Stimulated activated naive CD8-positive, alpha-beta T cell treated with anti-CD3 and anti-CD28 coated beads, Interleukin-15, amount 100 ng/mL, for 72 hours (primary cell): Measurements from ENCODE around the gene ALCAM.
A peak's percentile ranks its signal among the peaks of the same experiment; 100 is the strongest.
"Not testable (repeated sequence)": the region's sequence is repeated elsewhere in the genome, so short reads cannot be mapped to it uniquely, and the experiment has no call there.

Experiments used
- ATAC-seq: fragments of 150-1000 bp; cut with Tn5 transposase; 2 replicates; pipeline ENCODE4 v1.10.0; 2021; ENCODE audit warnings: mild to moderate bottlenecking, moderate library complexity
- DNase-seq, 2 donors: peaks; one replicate each; pipeline ENCODE4 v3.0.0; 2021 to 2022
- H3K27ac Mint-ChIP-seq, 2 donors: one replicate each; pipeline ENCODE4 v1.8.0; 2022; ENCODE audit warnings: mild to moderate bottlenecking in 2 of 2, mixed read lengths in 2 of 2, moderate library complexity in 2 of 2
- H3K27me3 Mint-ChIP-seq: one replicate; pipeline ENCODE4 v1.8.0; 2022; ENCODE audit warnings: mixed read lengths
- H3K4me1 Mint-ChIP-seq: one replicate; pipeline ENCODE4 v1.8.0; 2022; ENCODE audit warnings: mild to moderate bottlenecking, mixed read lengths
- H3K4me3 Mint-ChIP-seq, 2 donors: one replicate each; pipeline ENCODE4 v1.8.0; 2022; ENCODE audit warnings: mild to moderate bottlenecking in 2 of 2, mixed read lengths in 2 of 2, moderate library complexity in 1 of 2
- H3K9me3 Mint-ChIP-seq, 2 donors: one replicate each; pipeline ENCODE4 v1.8.0; 2022; ENCODE audit warnings: mixed read lengths in 2 of 2

ALCAM gene

GRCh38 chr3:105571005-105571404 lies 204.3 kb downstream of the ALCAM start:
- Mint-ChIP-seq H3K9me3 (no peaks in the 10 kb centered on the region), H3K4me3 (no peak overlapping the region), H3K27ac (no peak overlapping the region)

GRCh38 chr3:105572501-105572900 lies 205.8 kb downstream of the ALCAM start:
- DNase-seq: no peak
- Mint-ChIP-seq H3K4me3 (no peak overlapping the region), H3K9me3 (no peaks in the 10 kb centered on the region), H3K4me1 (no peaks in the 10 kb centered on the region), H3K27ac (no peak overlapping the region), H3K27me3 (no peaks in the 10 kb centered on the region)
- ATAC-seq: no peak

More at GRCh38 chr3:105571005-105571404, 204.3 kb downstream of the ALCAM start:
- no peak for DNase-seq
- Mint-ChIP-seq H3K27me3 (no peaks in the 10 kb centered on the region), H3K4me1 (no peaks in the 10 kb centered on the region)
- ATAC-seq: no peak

- ATAC-seq (no peak), DNase-seq (no peak)
- no peaks in the 10 kb centered on the region for H3K4me1 Mint-ChIP-seq
- H3K27me3 Mint-ChIP-seq: no peaks in the 10 kb centered on the region
- H3K9me3 Mint-ChIP-seq: no peaks in the 10 kb centered on the region
- H3K4me3 Mint-ChIP-seq: no peak overlapping the region
- H3K27ac Mint-ChIP-seq: no peak overlapping the region
These were observed 212.7 kb downstream of the ALCAM start for GRCh38 chr3:105579439-105579838.

- no peak for DNase-seq
- no peak for ATAC-seq
- no peaks in the 10 kb centered on the region for H3K4me1 Mint-ChIP-seq
These were observed 213.7 kb downstream of the ALCAM start for GRCh38 chr3:105580296-105580965.

GRCh38 chr3:105582015-105582414 lies 215.3 kb downstream of the ALCAM start:
- Mint-ChIP-seq H3K9me3 (no peaks in the 10 kb centered on the region), H3K27ac (no peak overlapping the region), H3K27me3 (no peaks in the 10 kb centered on the region), H3K4me3 (no peak overlapping the region), H3K4me1 (no peaks in the 10 kb centered on the region)
- DNase-seq (no peak), ATAC-seq (no peak)

More at GRCh38 chr3:105580296-105580965, 213.7 kb downstream of the ALCAM start:
- H3K9me3 Mint-ChIP-seq: no peaks in the 10 kb centered on the region
- H3K4me3 Mint-ChIP-seq: no peak overlapping the region
- no peaks in the 10 kb centered on the region for H3K27me3 Mint-ChIP-seq
- no peak overlapping the region for H3K27ac Mint-ChIP-seq

- Mint-ChIP-seq H3K27ac (no peak overlapping the region), H3K4me3 (no peak overlapping the region), H3K9me3 (no peaks in the 10 kb centered on the region), H3K27me3 (no peaks in the 10 kb centered on the region), H3K4me1 (no peaks in the 10 kb centered on the region)
- no peak for DNase-seq
- no peak for ATAC-seq
These were observed 217.5 kb downstream of the ALCAM start for GRCh38 chr3:105584003-105584790.

GRCh38 chr3:105593315-105593714 lies 226.6 kb downstream of the ALCAM start:
- ATAC-seq: no peak

GRCh38 chr3:105594219-105594618 lies 227.5 kb downstream of the ALCAM start:
- ATAC-seq: peak; percentile 62
- H3K9me3 Mint-ChIP-seq: no peaks in the 10 kb centered on the region

More at GRCh38 chr3:105593315-105593714, 226.6 kb downstream of the ALCAM start:
- no peak overlapping the region for H3K27ac Mint-ChIP-seq
- H3K9me3 Mint-ChIP-seq: no peaks in the 10 kb centered on the region
- no peak overlapping the region for H3K4me3 Mint-ChIP-seq
- H3K27me3 Mint-ChIP-seq: no peaks in the 10 kb centered on the region
- DNase-seq: no peak
- H3K4me1 Mint-ChIP-seq: peaks cover 6% of the 10 kb centered on the region

GRCh38 chr3:105598042-105598796 lies 231.5 kb downstream of the ALCAM start:
- no peak overlapping the region for H3K4me3 Mint-ChIP-seq
- H3K4me1 Mint-ChIP-seq: peaks cover 6% of the 10 kb centered on the region
- H3K27ac Mint-ChIP-seq: no peak overlapping the region
- no peak for ATAC-seq
- peaks cover 8% of the 10 kb centered on the region for H3K27me3 Mint-ChIP-seq
- no peak for DNase-seq
- no peaks in the 10 kb centered on the region for H3K9me3 Mint-ChIP-seq

More at GRCh38 chr3:105594219-105594618, 227.5 kb downstream of the ALCAM start:
- Mint-ChIP-seq H3K27ac (no peak overlapping the region), H3K4me3 (no peak overlapping the region), H3K27me3 (peaks cover 2% of the 10 kb centered on the region), H3K4me1 (peaks cover 6% of the 10 kb centered on the region)
- no peak for DNase-seq

- no peaks in the 10 kb centered on the region for H3K9me3 Mint-ChIP-seq
- no peak overlapping the region for H3K4me3 Mint-ChIP-seq
- H3K27ac Mint-ChIP-seq: peak overlapping the region in 1 of 2 donors; percentile 49
- no peak for ATAC-seq
- no peak for DNase-seq
- peaks cover 8% of the 10 kb centered on the region for H3K27me3 Mint-ChIP-seq
- peaks cover 3% of the 10 kb centered on the region for H3K4me1 Mint-ChIP-seq
These were observed 232.6 kb downstream of the ALCAM start for GRCh38 chr3:105599350-105599749.

- H3K27ac Mint-ChIP-seq, H3K27me3 Mint-ChIP-seq, H3K4me3 Mint-ChIP-seq, H3K9me3 Mint-ChIP-seq, DNase-seq, ATAC-seq, H3K4me1 Mint-ChIP-seq: not testable (repeated sequence)
These were observed 235.0 kb downstream of the ALCAM start for GRCh38 chr3:105601756-105602155.

- not testable (repeated sequence) for ATAC-seq, H3K4me3 Mint-ChIP-seq, H3K27me3 Mint-ChIP-seq, DNase-seq, H3K27ac Mint-ChIP-seq, H3K9me3 Mint-ChIP-seq, H3K4me1 Mint-ChIP-seq
These were observed 235.6 kb downstream of the ALCAM start for GRCh38 chr3:105602286-105602685.

- not testable (repeated sequence) for H3K4me3 Mint-ChIP-seq, ATAC-seq, H3K27me3 Mint-ChIP-seq, H3K9me3 Mint-ChIP-seq, H3K4me1 Mint-ChIP-seq, DNase-seq, H3K27ac Mint-ChIP-seq
These were observed 236.8 kb downstream of the ALCAM start for GRCh38 chr3:105603516-105603915.

GRCh38 chr3:105606016-105606415 lies 239.3 kb downstream of the ALCAM start:
- no peak overlapping the region for H3K4me3 Mint-ChIP-seq
- H3K9me3 Mint-ChIP-seq: no peaks in the 10 kb centered on the region
- DNase-seq: no peak
- no peak for ATAC-seq
- H3K27ac Mint-ChIP-seq: no peak overlapping the region
- H3K27me3 Mint-ChIP-seq: no peaks in the 10 kb centered on the region
- no peaks in the 10 kb centered on the region for H3K4me1 Mint-ChIP-seq

- no peaks in the 10 kb centered on the region for H3K27me3 Mint-ChIP-seq
- H3K9me3 Mint-ChIP-seq: no peaks in the 10 kb centered on the region
- DNase-seq (no peak), ATAC-seq (no peak)
- H3K4me1 Mint-ChIP-seq: no peaks in the 10 kb centered on the region
- H3K4me3 Mint-ChIP-seq: no peak overlapping the region
- H3K27ac Mint-ChIP-seq: no peak overlapping the region
These were observed 241.9 kb downstream of the ALCAM start for GRCh38 chr3:105608623-105609022.

- no peak overlapping the region for H3K27ac Mint-ChIP-seq
- H3K27me3 Mint-ChIP-seq: no peaks in the 10 kb centered on the region
- ATAC-seq (no peak), DNase-seq (no peak)
- H3K9me3 Mint-ChIP-seq: no peaks in the 10 kb centered on the region
- no peaks in the 10 kb centered on the region for H3K4me1 Mint-ChIP-seq
- no peak overlapping the region for H3K4me3 Mint-ChIP-seq
These were observed 243.8 kb downstream of the ALCAM start for GRCh38 chr3:105610473-105610872.
